WI38 (cell line): ENCODE data around the gene RGMB.

ENCODE experiments used
- H3K4me3 ChIP-seq: 2 replicates; pipeline ENCODE4 v1.5.1; 2011; ENCODE audit warnings: low read depth, mild to moderate bottlenecking, control low read depth, low read length
- TF ChIP-seq, protein P1 (sequence below): IDR thresholded peaks from 2 replicates; pipeline ENCODE4 v1.5.1; 2012; ENCODE audit warnings: low read depth, mild to moderate bottlenecking, control low read depth, low read length

The RGMB gene

GRCh38 chr5:98789029-98789428 is 15.6 kb downstream of the RGMB start:
- no peak overlapping the region for H3K4me3 ChIP-seq
- TF ChIP-seq, protein P1, sequence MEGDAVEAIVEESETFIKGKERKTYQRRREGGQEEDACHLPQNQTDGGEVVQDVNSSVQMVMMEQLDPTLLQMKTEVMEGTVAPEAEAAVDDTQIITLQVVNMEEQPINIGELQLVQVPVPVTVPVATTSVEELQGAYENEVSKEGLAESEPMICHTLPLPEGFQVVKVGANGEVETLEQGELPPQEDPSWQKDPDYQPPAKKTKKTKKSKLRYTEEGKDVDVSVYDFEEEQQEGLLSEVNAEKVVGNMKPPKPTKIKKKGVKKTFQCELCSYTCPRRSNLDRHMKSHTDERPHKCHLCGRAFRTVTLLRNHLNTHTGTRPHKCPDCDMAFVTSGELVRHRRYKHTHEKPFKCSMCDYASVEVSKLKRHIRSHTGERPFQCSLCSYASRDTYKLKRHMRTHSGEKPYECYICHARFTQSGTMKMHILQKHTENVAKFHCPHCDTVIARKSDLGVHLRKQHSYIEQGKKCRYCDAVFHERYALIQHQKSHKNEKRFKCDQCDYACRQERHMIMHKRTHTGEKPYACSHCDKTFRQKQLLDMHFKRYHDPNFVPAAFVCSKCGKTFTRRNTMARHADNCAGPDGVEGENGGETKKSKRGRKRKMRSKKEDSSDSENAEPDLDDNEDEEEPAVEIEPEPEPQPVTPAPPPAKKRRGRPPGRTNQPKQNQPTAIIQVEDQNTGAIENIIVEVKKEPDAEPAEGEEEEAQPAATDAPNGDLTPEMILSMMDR = no peak

- H3K4me3 ChIP-seq = no peak overlapping the region
- TF ChIP-seq, protein P1 = no peak
Measured at GRCh38 chr5:98791001-98791519, 17.6 kb downstream of the RGMB start.

- TF ChIP-seq, protein P1 = no peak
- H3K4me3 ChIP-seq = no peak overlapping the region
Measured at GRCh38 chr5:98791898-98792580, 18.6 kb downstream of the RGMB start.

DNA sequence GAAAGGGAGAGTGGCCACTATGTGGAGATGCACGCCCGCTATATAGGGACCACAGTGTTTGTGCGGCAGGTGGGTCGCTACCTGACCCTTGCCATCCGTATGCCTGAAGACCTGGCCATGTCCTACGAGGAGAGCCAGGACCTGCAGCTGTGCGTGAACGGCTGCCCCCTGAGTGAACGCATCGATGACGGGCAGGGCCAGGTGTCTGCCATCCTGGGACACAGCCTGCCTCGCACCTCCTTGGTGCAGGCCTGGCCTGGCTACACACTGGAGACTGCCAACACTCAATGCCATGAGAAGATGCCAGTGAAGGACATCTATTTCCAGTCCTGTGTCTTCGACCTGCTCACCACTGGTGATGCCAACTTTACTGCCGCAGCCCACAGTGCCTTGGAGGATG is 19.8 kb downstream of the RGMB start:
- TF ChIP-seq, protein P1 = no peak
- H3K4me3 ChIP-seq = no peak overlapping the region

GRCh38 chr5:98794001-98794400 is 20.5 kb downstream of the RGMB start:
- H3K4me3 ChIP-seq = no peak overlapping the region
- TF ChIP-seq, protein P1 = no peak

- TF ChIP-seq, protein P1 = no peak
- H3K4me3 ChIP-seq = no peak overlapping the region
Measured at GRCh38 chr5:98794414-98795080, 21.1 kb downstream of the RGMB start.

GRCh38 chr5:98795243-98795642 is 21.8 kb downstream of the RGMB start:
- TF ChIP-seq, protein P1 = no peak
- H3K4me3 ChIP-seq = no peak overlapping the region
